Measurements from ENCODE around the gene MED13L. TPM values are rescaled to one million over a fixed set of nuclear protein-coding genes. Genes with fewer than 3 reads are reported as not detected.
A peak's percentile ranks its signal among the peaks of the same experiment; 100 is the strongest.

The MED13L gene
- total and polyA plus RNA-seq, 4 donors, result 52.2 to 196 (median 88.6) TPM

- Histone ChIP-seq H3K9me3 (ENCODE audit: control insufficient read depth, insufficient read depth, low read length) (no peaks in the 10 kb centered on the region), H3K4me1 (ENCODE audit: control insufficient read depth, insufficient read depth, low read length) (peaks cover 3% of the 10 kb centered on the region), H3K36me3 (ENCODE audit: control insufficient read depth, insufficient read depth, low read length) (no peaks in the 10 kb centered on the region), H3K4me3 (ENCODE audit: low read depth, low read length) (no peak overlapping the region), H3K27me3 (ENCODE audit: control insufficient read depth, insufficient read depth, low read length) (no peaks in the 10 kb centered on the region), H3K27ac (ENCODE audit: low read depth, low read length) (no peak overlapping the region)
- no peak for DNase-seq (ENCODE audit: low read depth in 4 of 6, low spot score in 6 of 6)
- WGBS (ENCODE audit: insufficient coverage), result 87% methylated on average over 5 of the region's 9 CpGs
Observed at GRCh38 chr12:116068853-116069252, 208.6 kb downstream of the MED13L start.

- DNase-seq (ENCODE audit: low read depth in 4 of 6, low spot score in 6 of 6), result no peak
- Histone ChIP-seq H3K9me3 (ENCODE audit: control insufficient read depth, insufficient read depth, low read length) (no peaks in the 10 kb centered on the region), H3K4me3 (ENCODE audit: low read depth, low read length) (no peak overlapping the region), H3K27me3 (ENCODE audit: control insufficient read depth, insufficient read depth, low read length) (no peaks in the 10 kb centered on the region), H3K36me3 (ENCODE audit: control insufficient read depth, insufficient read depth, low read length) (no peaks in the 10 kb centered on the region), H3K27ac (ENCODE audit: low read depth, low read length) (no peak overlapping the region), H3K4me1 (ENCODE audit: control insufficient read depth, insufficient read depth, low read length) (peaks cover 3% of the 10 kb centered on the region)
Observed at GRCh38 chr12:116068371-116068770, 209.1 kb downstream of the MED13L start.

- Histone ChIP-seq H3K4me3 (ENCODE audit: low read depth, low read length) (no peak overlapping the region), H3K9me3 (ENCODE audit: control insufficient read depth, insufficient read depth, low read length) (no peaks in the 10 kb centered on the region), H3K4me1 (ENCODE audit: control insufficient read depth, insufficient read depth, low read length) (peaks cover 3% of the 10 kb centered on the region), H3K27me3 (ENCODE audit: control insufficient read depth, insufficient read depth, low read length) (no peaks in the 10 kb centered on the region), H3K36me3 (ENCODE audit: control insufficient read depth, insufficient read depth, low read length) (no peaks in the 10 kb centered on the region), H3K27ac (ENCODE audit: low read depth, low read length) (no peak overlapping the region)
- DNase-seq (ENCODE audit: low read depth in 4 of 6, low spot score in 6 of 6), result no peak
- 50% methylated on average over 2 of the region's 3 CpGs for WGBS (ENCODE audit: insufficient coverage)
Observed at GRCh38 chr12:116067892-116068291, 209.6 kb downstream of the MED13L start.

GRCh38 chr12:116066381-116067230 lies 210.9 kb downstream of the MED13L start:
- Histone ChIP-seq H3K36me3 (ENCODE audit: control insufficient read depth, insufficient read depth, low read length) (no peaks in the 10 kb centered on the region), H3K4me3 (ENCODE audit: low read depth, low read length) (no peak overlapping the region), H3K9me3 (ENCODE audit: control insufficient read depth, insufficient read depth, low read length) (no peaks in the 10 kb centered on the region), H3K27me3 (ENCODE audit: control insufficient read depth, insufficient read depth, low read length) (no peaks in the 10 kb centered on the region), H3K27ac (ENCODE audit: low read depth, low read length) (no peak overlapping the region), H3K4me1 (ENCODE audit: control insufficient read depth, insufficient read depth, low read length) (peaks cover 2% of the 10 kb centered on the region)
- peak in 2 of 6 donors; percentile 52 to 63 for DNase-seq (ENCODE audit: low read depth in 4 of 6, low spot score in 6 of 6)
- WGBS (ENCODE audit: insufficient coverage), result no CpG with 5 or more reads among the region's 7 CpGs

GRCh38 chr12:116065606-116066005 lies 211.9 kb downstream of the MED13L start:
- Histone ChIP-seq H3K27me3 (ENCODE audit: control insufficient read depth, insufficient read depth, low read length) (no peaks in the 10 kb centered on the region), H3K9me3 (ENCODE audit: control insufficient read depth, insufficient read depth, low read length) (no peaks in the 10 kb centered on the region), H3K4me3 (ENCODE audit: low read depth, low read length) (no peak overlapping the region), H3K36me3 (ENCODE audit: control insufficient read depth, insufficient read depth, low read length) (no peaks in the 10 kb centered on the region), H3K27ac (ENCODE audit: low read depth, low read length) (no peak overlapping the region), H3K4me1 (ENCODE audit: control insufficient read depth, insufficient read depth, low read length) (peaks cover 2% of the 10 kb centered on the region)
- WGBS (ENCODE audit: insufficient coverage), result no CpG with 5 or more reads among the region's 1 CpG
- peak in 2 of 6 donors; percentile 24 to 69 for DNase-seq (ENCODE audit: low read depth in 4 of 6, low spot score in 6 of 6)

- peak in 1 of 6 donors; percentile 38 for DNase-seq (ENCODE audit: low read depth in 4 of 6, low spot score in 6 of 6)
- no peak overlapping the region for H3K27ac ChIP-seq (ENCODE audit: low read depth, low read length)
- peaks cover 6% of the 10 kb centered on the region for H3K4me1 ChIP-seq (ENCODE audit: control insufficient read depth, insufficient read depth, low read length)
- no peaks in the 10 kb centered on the region for H3K27me3 ChIP-seq (ENCODE audit: control insufficient read depth, insufficient read depth, low read length)
- H3K36me3 ChIP-seq (ENCODE audit: control insufficient read depth, insufficient read depth, low read length), result no peaks in the 10 kb centered on the region
- H3K9me3 ChIP-seq (ENCODE audit: control insufficient read depth, insufficient read depth, low read length), result no peaks in the 10 kb centered on the region
- H3K4me3 ChIP-seq (ENCODE audit: low read depth, low read length), result no peak overlapping the region
- WGBS (ENCODE audit: insufficient coverage), result 65% methylated on average over 4 of the region's 4 CpGs
Observed at GRCh38 chr12:116064493-116064892, 213.0 kb downstream of the MED13L start.

GRCh38 chr12:116062698-116063097 lies 214.8 kb downstream of the MED13L start:
- Histone ChIP-seq H3K4me1 (ENCODE audit: control insufficient read depth, insufficient read depth, low read length) (peaks cover 9% of the 10 kb centered on the region), H3K27me3 (ENCODE audit: control insufficient read depth, insufficient read depth, low read length) (no peaks in the 10 kb centered on the region), H3K36me3 (ENCODE audit: control insufficient read depth, insufficient read depth, low read length) (no peaks in the 10 kb centered on the region), H3K4me3 (ENCODE audit: low read depth, low read length) (no peak overlapping the region), H3K9me3 (ENCODE audit: control insufficient read depth, insufficient read depth, low read length) (no peaks in the 10 kb centered on the region), H3K27ac (ENCODE audit: low read depth, low read length) (no peak overlapping the region)
- no peak for DNase-seq (ENCODE audit: low read depth in 4 of 6, low spot score in 6 of 6)
- WGBS (ENCODE audit: insufficient coverage), result 100% methylated on average over 3 of the region's 4 CpGs

GRCh38 chr12:116060764-116061163 lies 216.7 kb downstream of the MED13L start:
- no CpG with 5 or more reads among the region's 2 CpGs for WGBS (ENCODE audit: insufficient coverage)
- no peak for DNase-seq (ENCODE audit: low read depth in 4 of 6, low spot score in 6 of 6)
- no peak overlapping the region for H3K27ac ChIP-seq (ENCODE audit: low read depth, low read length)

GRCh38 chr12:116059904-116060303 lies 217.6 kb downstream of the MED13L start:
- WGBS (ENCODE audit: insufficient coverage), result 57% methylated on average over 1 of the region's 4 CpGs
- Histone ChIP-seq H3K4me3 (ENCODE audit: low read depth, low read length) (no peak overlapping the region), H3K4me1 (ENCODE audit: control insufficient read depth, insufficient read depth, low read length) (peaks cover 9% of the 10 kb centered on the region), H3K9me3 (ENCODE audit: control insufficient read depth, insufficient read depth, low read length) (no peaks in the 10 kb centered on the region), H3K27me3 (ENCODE audit: control insufficient read depth, insufficient read depth, low read length) (no peaks in the 10 kb centered on the region), H3K36me3 (ENCODE audit: control insufficient read depth, insufficient read depth, low read length) (no peaks in the 10 kb centered on the region), H3K27ac (ENCODE audit: low read depth, low read length) (no peak overlapping the region)
- DNase-seq (ENCODE audit: low read depth in 4 of 6, low spot score in 6 of 6), result peak in 1 of 6 donors; percentile 54

More at GRCh38 chr12:116060764-116061163, 216.7 kb downstream of the MED13L start:
- Histone ChIP-seq H3K36me3 (ENCODE audit: control insufficient read depth, insufficient read depth, low read length) (no peaks in the 10 kb centered on the region), H3K4me3 (ENCODE audit: low read depth, low read length) (no peak overlapping the region), H3K4me1 (ENCODE audit: control insufficient read depth, insufficient read depth, low read length) (peaks cover 9% of the 10 kb centered on the region), H3K9me3 (ENCODE audit: control insufficient read depth, insufficient read depth, low read length) (no peaks in the 10 kb centered on the region), H3K27me3 (ENCODE audit: control insufficient read depth, insufficient read depth, low read length) (no peaks in the 10 kb centered on the region)

- H3K27ac ChIP-seq (ENCODE audit: low read depth, low read length), result no peak overlapping the region
- no peaks in the 10 kb centered on the region for H3K27me3 ChIP-seq (ENCODE audit: control insufficient read depth, insufficient read depth, low read length)
- WGBS (ENCODE audit: insufficient coverage), result no CpG with 5 or more reads among the region's 3 CpGs
- no peaks in the 10 kb centered on the region for H3K36me3 ChIP-seq (ENCODE audit: control insufficient read depth, insufficient read depth, low read length)
- no peaks in the 10 kb centered on the region for H3K9me3 ChIP-seq (ENCODE audit: control insufficient read depth, insufficient read depth, low read length)
- H3K4me1 ChIP-seq (ENCODE audit: control insufficient read depth, insufficient read depth, low read length), result peaks cover 9% of the 10 kb centered on the region
- no peak for DNase-seq (ENCODE audit: low read depth in 4 of 6, low spot score in 6 of 6)
- H3K4me3 ChIP-seq (ENCODE audit: low read depth, low read length), result no peak overlapping the region
Observed at GRCh38 chr12:116058574-116058973, 218.9 kb downstream of the MED13L start.

Measured in spinal cord (tissue), 10 donors.